Muscle of back (tissue), 13 donors: ENCODE data around the gene ADAP1. TPM values are rescaled to one million over a fixed set of nuclear protein-coding genes. Genes with fewer than 3 reads are reported as not detected.
A peak's percentile ranks its signal among the peaks of the same experiment; 100 is the strongest.
"Not testable (repeated sequence)": the region's sequence is repeated elsewhere in the genome, so short reads cannot be mapped to it uniquely, and the experiment has no call there.

ENCODE experiments used
- DNase-seq, 3 donors: peaks; one replicate each; pipeline versions ENCODE4 v3.0.0 to v3.0.0-alpha.2; 2013
- long read RNA-seq, 9 donors: transcript quantifications; one replicate each; lab custom pipeline, GENCODE V29; 2026
- polyA plus RNA-seq, 10 donors: library from polyadenylated mRNA; unstranded; fragments of 120-200 nt; gene quantifications; one replicate each; pipeline ENCODE4 v1.2.1, GENCODE V29; 2013; ENCODE audit not compliant: insufficient read length in 10 of 10

ADAP1 gene
- 1 to 10 TPM; 1.4 to 4.3 (median 2.3) TPM for polyA plus RNA-seq
- long read RNA-seq, donor 1, partial matches to known transcripts = 0 of 1 reads
- long read RNA-seq, donor 1, other reads (novel, unspliced or antisense) = 0 of 1 reads
- long read RNA-seq, donor 2, partial matches to known transcripts = 0 of 1 reads
- long read RNA-seq, donor 2, other reads (novel, unspliced or antisense) = 0 of 1 reads
- long read RNA-seq, donor 3 = 0 reads
- long read RNA-seq, donor 4, partial matches to known transcripts = 0 of 1 reads
- long read RNA-seq, donor 4, other reads (novel, unspliced or antisense) = 0 of 1 reads
- long read RNA-seq, donor 5 = 0 reads
- long read RNA-seq, donor 6, partial matches to known transcripts = 0 of 1 reads
- long read RNA-seq, donor 6, other reads (novel, unspliced or antisense) = 0 of 1 reads
- long read RNA-seq, donor 7 = 0 reads
- long read RNA-seq, donor 8 = 0 reads
- long read RNA-seq, donor 9 = 0 reads

- peak; percentile 19 to 63 (median 61) for DNase-seq
These were observed at the start of gene ADAP1 for GRCh38 chr7:954330-955238. ADAP1 (minus strand) TSS chr7:954680; CDS start chr7:954477, 203 bp downstream.

- not testable (repeated sequence) for DNase-seq
These were observed 48.0 kb upstream of the ADAP1 start for GRCh38 chr7:1002445-1002844.

GRCh38 chr7:1002026-1002425 lies 47.5 kb upstream of the ADAP1 start:
- DNase-seq = not testable (repeated sequence)

- DNase-seq = not testable (repeated sequence)
These were observed 46.7 kb upstream of the ADAP1 start for GRCh38 chr7:1001069-1001770.

- no peak for DNase-seq
These were observed 45.8 kb upstream of the ADAP1 start for GRCh38 chr7:999941-1000935.

GRCh38 chr7:999149-999879 lies 44.8 kb upstream of the ADAP1 start:
- no peak for DNase-seq

GRCh38 chr7:997404-998395 lies 43.2 kb upstream of the ADAP1 start:
- no peak for DNase-seq

- no peak for DNase-seq
These were observed 41.8 kb upstream of the ADAP1 start for GRCh38 chr7:996079-996872.

- DNase-seq = no peak
These were observed 41.1 kb upstream of the ADAP1 start for GRCh38 chr7:995571-995970.

GRCh38 chr7:994592-995308 lies 40.3 kb upstream of the ADAP1 start:
- peak in 1 of 3 donors; percentile 20 for DNase-seq

- DNase-seq = peak; percentile 94 to 97 (median 95)
These were observed 38.5 kb upstream of the ADAP1 start for GRCh38 chr7:992709-993607.

GRCh38 chr7:991729-992656 lies 37.5 kb upstream of the ADAP1 start:
- DNase-seq = peak in 1 of 3 donors; percentile 40

GRCh38 chr7:990933-991728 lies 36.7 kb upstream of the ADAP1 start:
- no peak for DNase-seq
